ENCODE results near the gene ADGRA1. TPM values are rescaled to one million over a fixed set of nuclear protein-coding genes. Genes with fewer than 3 reads are reported as not detected.
"Not testable (repeated sequence)": the region's sequence is repeated elsewhere in the genome, so short reads cannot be mapped to it uniquely, and the experiment has no call there.

The ADGRA1 gene
- total RNA-seq, 2 donors from 2014 or later = not detected

DNA sequence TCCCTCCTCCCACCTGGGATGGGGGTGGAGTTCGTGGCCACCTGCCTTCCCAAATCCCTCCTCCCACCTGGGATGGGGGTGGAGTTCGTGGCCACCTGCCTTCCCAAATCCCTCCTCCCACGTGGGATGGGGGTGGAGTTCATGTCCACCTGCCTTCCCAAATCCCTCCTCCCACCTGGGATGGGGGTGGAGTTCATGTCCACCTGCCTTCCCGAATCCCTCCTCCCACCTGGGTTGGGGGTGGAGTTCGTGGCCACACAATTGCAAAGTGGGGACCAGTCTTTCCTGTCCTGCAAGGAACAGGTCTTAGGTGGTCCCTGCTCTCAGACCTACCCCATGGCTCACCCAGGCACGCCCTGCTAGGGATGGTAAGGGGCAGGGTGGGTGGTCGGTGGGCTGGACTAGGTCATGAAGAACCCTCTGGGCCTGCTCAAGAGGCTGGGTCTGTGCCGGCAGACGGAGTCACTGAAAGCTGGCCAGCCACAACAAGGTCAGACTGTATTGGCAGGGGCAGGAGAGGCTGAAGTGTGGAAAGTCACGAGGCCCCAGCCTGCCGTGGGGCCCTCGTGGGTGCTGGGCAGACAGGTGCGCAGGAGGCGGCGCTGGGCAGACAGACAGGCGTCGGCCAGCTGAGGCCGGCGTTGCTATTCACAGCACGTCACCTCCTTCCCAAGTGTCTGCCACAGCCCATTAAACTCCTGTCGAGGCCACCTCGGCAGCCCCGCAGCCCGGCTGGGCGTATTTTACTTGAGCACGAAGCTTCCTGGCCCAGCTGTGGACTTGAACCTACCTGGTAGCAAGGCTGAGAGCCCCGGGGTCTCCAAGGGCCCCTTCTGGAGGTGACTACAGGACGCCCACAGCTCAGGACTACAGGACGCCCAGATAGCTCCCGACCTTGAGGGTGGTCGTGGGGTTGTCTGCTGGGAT is 76.4 kb downstream of the ADGRA1 start:
- peak in 1 of 2 donors; percentile 6 for DNase-seq
- no peak for ATAC-seq
- intact Hi-C loops (cut with DNase I, micrococcal nuclease) = no loop called here

DNA sequence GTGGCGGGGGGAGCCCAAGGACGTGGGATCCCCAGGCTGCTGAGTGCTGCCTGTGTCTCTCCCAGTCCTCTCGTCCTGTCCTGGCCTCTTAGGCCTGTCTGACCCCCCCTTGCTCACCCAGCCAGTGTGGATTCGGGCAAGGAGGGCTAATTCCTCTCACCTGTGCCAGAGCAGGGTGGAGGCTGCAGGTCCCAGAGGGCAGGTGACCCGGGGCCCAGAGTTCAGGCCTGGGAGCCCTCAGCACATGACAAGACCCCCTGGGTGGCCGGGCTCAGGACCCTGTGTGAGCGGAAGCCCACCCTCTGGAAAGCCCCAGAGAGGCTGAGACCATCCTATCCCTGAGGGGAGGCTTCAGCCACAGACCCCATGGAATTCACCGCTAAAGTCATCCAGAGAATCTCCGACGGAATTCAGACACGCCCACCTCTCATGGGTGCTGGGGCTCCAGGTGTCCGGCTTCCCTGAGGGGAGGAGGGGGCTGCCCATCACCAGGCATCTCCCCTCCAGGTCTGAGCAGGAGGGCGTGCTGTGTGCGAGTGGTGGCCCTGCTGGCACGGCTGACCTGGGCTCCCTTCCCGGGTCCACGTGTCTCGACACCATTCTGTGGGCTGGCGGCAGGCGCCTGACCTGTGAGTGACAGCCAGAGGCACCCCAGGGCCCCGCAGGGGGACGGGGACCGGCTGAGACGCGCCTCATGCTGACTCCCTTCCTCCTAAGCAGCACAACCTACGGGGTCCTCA is 77.3 kb downstream of the ADGRA1 start:
- intact Hi-C loops (cut with DNase I, micrococcal nuclease) = no loop called here
- no peak for ATAC-seq
- DNase-seq = peak in 1 of 2 donors; percentile 17

- ATAC-seq (no peak), DNase-seq (peak in 1 of 2 donors; percentile 8)
- intact Hi-C loops (cut with DNase I, micrococcal nuclease) = no loop called here
These were observed 78.1 kb downstream of the ADGRA1 start for GRCh38 chr10:133165556-133166503.

DNA sequence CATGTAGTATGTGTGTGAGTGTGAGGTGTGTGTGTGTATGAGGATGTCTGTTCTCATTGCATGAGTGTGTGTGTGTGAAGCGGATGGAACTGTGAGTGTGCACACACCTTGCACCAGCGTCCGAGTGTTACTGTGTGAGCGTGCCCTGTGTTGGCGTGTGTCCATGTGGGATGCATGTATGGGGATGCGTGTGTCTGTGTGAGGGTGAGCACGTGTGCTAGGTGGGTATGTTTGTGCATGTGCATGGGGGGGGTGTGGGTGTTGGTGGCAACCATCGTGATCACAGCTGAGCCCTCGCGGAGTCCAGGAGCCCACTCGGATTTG is 78.7 kb downstream of the ADGRA1 start:
- intact Hi-C loops (cut with DNase I, micrococcal nuclease) = no loop called here
- no peak for DNase-seq
- ATAC-seq = no peak

GRCh38 chr10:133166828-133167692 is 79.3 kb downstream of the ADGRA1 start:
- DNase-seq (peak in 1 of 2 donors; percentile 18), ATAC-seq (no peak)
- intact Hi-C loops (cut with DNase I, micrococcal nuclease) = no loop called here

DNA sequence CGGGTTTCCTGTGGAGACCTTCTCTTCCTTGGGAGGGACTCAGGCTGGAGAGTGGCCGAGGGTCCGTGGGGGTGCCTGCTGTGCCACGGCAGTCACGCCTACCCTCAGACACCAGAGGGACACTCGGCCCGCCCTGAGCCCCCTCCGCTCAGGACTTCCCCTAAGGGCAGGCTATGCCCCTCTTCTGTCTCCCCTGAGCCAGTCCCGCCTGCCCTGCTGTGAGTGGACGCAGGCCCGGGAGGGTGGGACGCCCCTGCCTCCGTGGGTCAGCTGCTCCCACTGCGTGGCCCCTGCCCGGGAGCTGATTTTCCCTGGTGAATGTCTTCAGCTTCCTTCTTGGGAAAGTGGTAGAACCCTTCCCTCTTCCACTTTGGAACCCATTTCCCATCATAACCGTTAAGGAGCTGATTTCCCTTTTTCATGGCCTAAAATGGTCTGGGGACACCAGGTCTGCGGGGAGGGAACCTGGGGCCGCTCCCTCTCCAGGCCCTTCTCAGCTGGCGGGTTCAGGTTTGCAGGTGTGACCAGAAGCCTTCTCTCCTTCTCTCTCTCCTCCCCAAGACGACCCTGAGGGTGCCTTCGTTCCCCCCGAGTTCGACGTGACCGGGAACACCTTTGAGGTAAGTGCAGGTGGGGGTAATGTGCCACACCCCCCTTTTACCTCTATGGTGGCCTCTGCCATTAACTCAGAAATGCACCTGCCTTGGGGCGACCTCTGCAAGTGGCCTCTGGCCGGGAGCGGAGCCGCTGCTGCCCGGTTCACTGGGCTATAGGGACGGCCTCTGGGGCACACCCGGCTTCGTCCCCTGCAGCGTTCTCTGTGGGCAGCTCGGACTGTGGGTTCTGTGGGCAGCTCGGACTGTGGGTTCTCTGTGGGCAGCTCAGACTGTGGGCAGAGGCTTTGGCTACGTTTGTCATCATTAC is 80.2 kb downstream of the ADGRA1 start:
- DNase-seq = peak in 1 of 2 donors; percentile 12
- intact Hi-C loops (cut with DNase I, micrococcal nuclease) = no loop called here
- ATAC-seq = no peak

DNA sequence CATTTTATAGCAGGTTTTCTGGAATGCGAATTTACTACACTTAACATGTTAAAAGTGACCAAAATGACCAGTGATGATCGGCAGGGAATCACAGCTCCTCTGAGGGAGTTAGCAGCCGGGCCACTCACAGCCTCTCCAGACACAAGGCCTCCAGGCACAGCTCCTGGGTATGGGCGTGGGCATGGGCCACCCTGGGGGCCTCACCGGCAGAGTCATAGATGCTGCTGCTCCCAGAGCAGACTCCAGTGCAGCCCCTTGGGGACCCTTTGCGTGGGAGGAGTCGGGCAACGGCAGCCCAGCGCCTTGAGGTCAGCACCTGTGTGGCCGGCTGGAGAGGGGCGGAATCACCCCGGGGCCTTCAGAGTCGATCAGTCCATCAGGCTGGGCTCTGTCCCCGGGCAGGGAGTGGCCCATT is 80.9 kb downstream of the ADGRA1 start:
- ATAC-seq = no peak
- intact Hi-C loops (cut with DNase I, micrococcal nuclease) = no loop called here

GRCh38 chr10:133169173-133169947 is 81.6 kb downstream of the ADGRA1 start:
- intact Hi-C loops (cut with DNase I, micrococcal nuclease) = no loop called here
- ATAC-seq = no peak
- no peak for DNase-seq

More for the DNA sequence above, 80.9 kb downstream of the ADGRA1 start:
- no peak for DNase-seq

DNA sequence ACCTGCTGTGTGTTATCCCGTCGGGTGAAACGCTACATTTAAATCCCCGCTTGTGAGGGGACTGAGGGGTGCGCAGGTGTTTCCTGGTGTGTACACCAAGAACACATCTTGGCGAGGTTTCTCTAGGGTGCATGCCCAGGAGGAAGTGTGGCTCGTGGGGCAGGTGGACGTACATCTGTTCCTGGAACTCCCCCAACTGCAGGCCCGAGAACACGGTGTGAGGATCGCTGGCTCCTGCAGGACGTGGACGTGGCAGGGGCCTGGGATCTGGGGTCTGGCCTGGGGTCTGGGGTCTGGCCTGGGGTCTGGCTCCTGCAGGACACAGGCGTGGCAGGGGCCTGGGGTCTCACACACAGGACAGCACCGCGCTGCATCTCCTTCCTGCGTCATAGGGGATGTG is 82.4 kb downstream of the ADGRA1 start:
- ATAC-seq = no peak
- no peak for DNase-seq
- intact Hi-C loops (cut with DNase I, micrococcal nuclease) = no loop called here

DNA sequence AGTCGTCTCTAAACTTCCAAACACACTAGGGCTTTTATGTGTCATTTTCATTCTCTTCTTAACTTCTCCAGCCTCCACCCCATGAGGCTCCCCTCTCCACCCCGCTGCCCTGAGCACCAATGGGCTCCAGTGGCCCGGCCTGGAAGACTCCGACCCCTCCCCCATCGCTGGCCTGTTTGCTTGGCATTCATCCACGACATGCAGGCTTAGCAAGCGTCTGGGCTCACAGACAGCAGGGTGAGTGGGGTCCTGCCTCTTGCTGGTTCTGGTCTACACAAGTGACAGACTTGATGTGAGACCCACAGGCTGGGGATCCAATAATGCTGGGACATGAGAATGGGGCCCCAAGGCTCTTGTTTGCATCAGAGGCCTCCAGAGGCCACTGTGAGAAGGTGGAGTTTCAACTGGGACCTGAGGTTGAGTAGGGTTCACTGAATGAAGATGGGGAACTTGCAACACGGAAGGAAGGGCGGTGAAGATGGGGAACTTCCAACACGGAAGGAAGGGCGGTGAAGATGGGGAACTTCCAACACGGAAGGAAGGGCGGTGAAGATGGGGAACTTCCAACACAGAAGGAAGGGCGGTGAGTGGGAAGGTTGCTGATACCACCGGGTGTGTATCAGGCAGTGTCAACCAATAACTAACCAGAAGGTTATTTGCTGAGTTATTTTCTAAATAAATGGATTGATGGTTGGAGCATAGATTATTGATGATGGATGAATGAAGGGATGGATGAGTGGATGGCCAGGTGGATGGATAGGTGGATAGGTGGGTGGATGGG is 86.3 kb downstream of the ADGRA1 start:
- DNase-seq (no peak), ATAC-seq (no peak)
- intact Hi-C loops (cut with DNase I, micrococcal nuclease) = no loop called here

DNA sequence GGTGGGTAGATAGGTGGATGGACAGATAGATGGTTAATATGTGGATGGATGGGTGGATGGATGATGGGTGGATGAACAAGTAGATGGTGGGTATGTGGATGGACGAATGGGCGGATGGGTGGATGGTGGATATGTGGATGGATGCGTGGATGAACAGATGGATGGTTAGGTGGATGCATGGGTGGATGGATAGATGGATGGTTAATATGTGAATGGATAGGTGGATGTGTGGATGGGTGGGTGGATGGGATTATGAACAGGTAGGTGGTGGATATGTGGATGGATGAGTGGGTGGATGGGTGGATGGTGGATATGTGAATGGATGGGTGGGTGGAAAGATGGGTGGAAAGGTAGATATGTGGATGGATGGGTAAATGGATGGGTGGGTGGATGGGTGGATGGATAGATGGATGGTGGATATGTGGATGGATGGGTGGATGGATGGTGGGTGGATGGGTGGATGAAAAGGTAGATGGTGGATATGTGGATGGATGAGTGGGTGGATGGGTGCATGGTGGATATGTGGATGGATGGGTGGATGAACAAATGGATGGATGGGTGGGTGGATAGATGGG is 87.1 kb downstream of the ADGRA1 start:
- intact Hi-C loops (cut with DNase I, micrococcal nuclease) = no loop called here
- ATAC-seq (no peak), DNase-seq (no peak)

GRCh38 chr10:133175624-133176023 is 87.9 kb downstream of the ADGRA1 start:
- DNase-seq; ATAC-seq; intact Hi-C loops (cut with DNase I, micrococcal nuclease): not testable (repeated sequence)

GRCh38 chr10:133176546-133176945 is 88.8 kb downstream of the ADGRA1 start:
- DNase-seq (no peak), ATAC-seq (no peak)
- intact Hi-C loops (cut with DNase I, micrococcal nuclease) = no loop called here

DNA sequence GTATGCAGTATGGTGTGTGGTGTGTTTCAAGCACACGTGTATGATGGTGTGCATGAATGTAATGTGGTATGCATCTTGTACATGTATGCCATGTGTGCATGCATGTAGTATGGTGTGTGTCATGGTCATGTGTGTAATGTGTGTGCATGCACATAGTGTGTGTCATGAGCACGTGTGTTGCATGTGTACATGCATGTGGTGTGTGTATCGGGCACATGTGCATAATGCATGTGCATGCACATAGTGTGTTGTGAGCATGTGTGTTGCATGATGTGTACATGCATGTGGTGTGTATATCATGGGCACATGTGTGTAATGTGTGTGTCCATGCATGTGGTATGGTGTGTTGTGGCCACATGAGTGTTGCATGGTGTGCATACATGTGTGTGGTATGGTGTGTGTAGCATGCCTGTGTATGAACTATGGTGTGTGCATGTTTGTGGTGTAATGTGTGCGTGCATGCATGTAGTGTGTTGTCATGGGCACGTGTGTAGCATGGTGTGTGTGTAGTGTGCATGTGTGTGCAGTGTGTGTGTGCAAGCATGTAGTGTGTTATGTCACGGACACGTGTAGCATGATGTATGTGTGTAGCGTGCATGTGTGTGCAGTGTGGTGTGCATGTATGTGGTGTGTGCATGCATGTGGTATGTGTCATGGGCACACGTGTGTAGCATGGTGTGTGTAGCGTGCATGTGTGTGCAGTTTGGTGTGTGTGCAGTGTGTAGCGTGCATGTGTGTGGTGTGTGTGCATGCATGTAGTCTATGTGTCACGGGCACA is 89.8 kb downstream of the ADGRA1 start:
- DNase-seq (no peak), ATAC-seq (no peak)
- intact Hi-C loops (cut with DNase I, micrococcal nuclease) = no loop called here
